Natural killer cell (primary cell): ENCODE measurements around the gene FRMD4A. TPM values are rescaled to one million over a fixed set of nuclear protein-coding genes. Genes with fewer than 3 reads are reported as not detected.

Experiments used
- ATAC-seq, 3 donors: fragments of 150-1000 bp in 2 of 3; fragments of 200-7000 bp in 1 of 3; cut with Tn5 transposase; 1 replicate in 1 of 3; 2 replicates in 2 of 3; pipeline ENCODE4 v1.10.0; 2021; ENCODE audit warnings: mild to moderate bottlenecking in 2 of 3, moderate library complexity in 2 of 3
- DNase-seq, 2 donors: peaks; one replicate each; pipeline versions ENCODE4 v3.0.0 to v3.0.0-alpha.2; 2013 to 2021; ENCODE audit warnings: mixed read lengths in 1 of 2
- H3K27ac ChIP-seq: one replicate; pipeline ENCODE4 v1.5.1; 2013; ENCODE audit warnings: mild to moderate bottlenecking, low read length
- H3K27me3 ChIP-seq: one replicate; pipeline ENCODE4 v1.6.1; 2013; ENCODE audit warnings: low read length; ENCODE audit not compliant: control insufficient read depth, insufficient read depth
- H3K36me3 ChIP-seq: one replicate; pipeline ENCODE4 v1.6.1; 2013; ENCODE audit warnings: low read length; ENCODE audit not compliant: control insufficient read depth, insufficient read depth
- H3K4me1 ChIP-seq: one replicate; pipeline ENCODE4 v1.6.1; 2013; ENCODE audit warnings: low read length; ENCODE audit not compliant: control insufficient read depth, insufficient read depth
- H3K4me3 ChIP-seq: one replicate; pipeline ENCODE4 v1.5.1; 2013; ENCODE audit warnings: low read length
- H3K9me3 ChIP-seq: one replicate; pipeline ENCODE4 v1.6.1; 2013; ENCODE audit warnings: low read length; ENCODE audit not compliant: control insufficient read depth, insufficient read depth
- H3K27ac Mint-ChIP-seq, 2 donors: one replicate each; pipeline ENCODE4 v1.8.0; 2022; ENCODE audit warnings: mild to moderate bottlenecking in 2 of 2, mixed read lengths in 2 of 2, moderate library complexity in 1 of 2
- H3K27me3 Mint-ChIP-seq, 2 donors: one replicate each; pipeline ENCODE4 v1.8.0; 2022; ENCODE audit warnings: low read depth in 2 of 2, mixed read lengths in 2 of 2
- H3K36me3 Mint-ChIP-seq: one replicate; pipeline ENCODE4 v1.8.0; 2022; ENCODE audit warnings: mixed read lengths
- H3K4me1 Mint-ChIP-seq, 2 donors: one replicate each; pipeline ENCODE4 v1.8.0; 2022; ENCODE audit warnings: mixed read lengths in 2 of 2
- H3K4me3 Mint-ChIP-seq: one replicate; pipeline ENCODE4 v1.8.0; 2022; ENCODE audit warnings: mild to moderate bottlenecking, moderate library complexity, mixed read lengths
- H3K9me3 Mint-ChIP-seq, 2 donors: one replicate each; pipeline ENCODE4 v1.8.0; 2022; ENCODE audit warnings: mixed read lengths in 2 of 2
- CTCF ChIP-seq: fragments of 200-600 bp; IDR thresholded peaks from one replicate; pipeline ENCODE4 v1.8.0; 2022; ENCODE audit warnings: antibody characterized with exemption
- WGBS: methylation state at CpG from one replicate; pipeline ENCODE4 v1.1.7; 2013; ENCODE audit warnings: missing lambda C conversion rate; ENCODE audit not compliant: insufficient coverage; 5-methylcytosine and 5-hydroxymethylcytosine counted together
- intact Hi-C: fragments of 100-400 bp; cut with micrococcal nuclease; formaldehyde crosslinking; loops from one replicate; pipeline ENCODE4 v1.14.2; 2022
- total RNA-seq, 4 donors: library from RNA; stranded (reverse); fragments of 120-200 nt in 1 of 4; gene quantifications; one replicate each; pipeline versions ENCODE4 v1.2.3 to v1.2.4, GENCODE V29; 2013 to 2022

The FRMD4A gene
- total RNA-seq, 3 donors from 2014 or later (not counting 1 experiment from before 2014, with no cell fraction given), result 0.36 to 0.38 TPM; not detected in 1

DNA sequence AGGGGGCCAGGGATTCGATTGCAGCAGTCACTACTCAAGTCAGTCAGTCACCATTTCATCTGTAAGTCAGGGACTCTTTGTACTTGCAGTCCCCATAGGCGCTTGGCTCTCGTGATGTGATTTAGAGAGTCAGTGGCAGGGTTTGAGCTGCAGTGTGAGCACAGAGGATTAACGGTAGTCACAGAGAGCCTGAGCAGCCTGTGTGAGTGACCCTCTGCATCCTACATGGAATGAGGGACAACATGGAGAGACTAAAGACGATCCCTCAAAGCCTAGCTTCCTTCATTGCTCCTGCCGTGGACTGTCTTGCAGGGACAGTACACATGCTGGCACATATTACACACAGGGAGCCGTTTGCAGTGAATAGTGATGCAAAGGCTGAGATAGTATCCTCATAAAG is 687.7 kb downstream of the FRMD4A start:
- no peak overlapping the region for H3K27ac Mint-ChIP-seq

GRCh38 chr10:13642293-13642692 is 688.4 kb downstream of the FRMD4A start:
- Histone ChIP-seq H3K27ac (no peak overlapping the region), H3K27me3 (no peaks in the 10 kb centered on the region), H3K4me3 (no peak overlapping the region), H3K9me3 (peaks cover 15% of the 10 kb centered on the region), H3K36me3 (peaks cover 15% of the 10 kb centered on the region), H3K4me1 (no peaks in the 10 kb centered on the region)
- Mint-ChIP-seq H3K36me3 (peaks cover 51% of the 10 kb centered on the region), H3K9me3 (peaks cover 7 to 12% of the 10 kb centered on the region in 2 donors), H3K27ac (no peak overlapping the region), H3K4me3 (no peak overlapping the region), H3K27me3 (no peaks in the 10 kb centered on the region), H3K4me1 (no peaks in the 10 kb centered on the region)
- intact Hi-C loops, result no loop called here
- no peak for ATAC-seq
- no peak for DNase-seq
- WGBS, result 100% methylated on average over 2 of the region's 2 CpGs
- TF ChIP-seq CTCF, result no peak

More for the DNA sequence above, 687.7 kb downstream of the FRMD4A start:
- Histone ChIP-seq H3K9me3 (peaks cover 15% of the 10 kb centered on the region), H3K4me1 (no peaks in the 10 kb centered on the region), H3K4me3 (no peak overlapping the region), H3K36me3 (peaks cover 13% of the 10 kb centered on the region), H3K27ac (no peak overlapping the region), H3K27me3 (no peaks in the 10 kb centered on the region)
- Mint-ChIP-seq H3K36me3 (peaks cover 46% of the 10 kb centered on the region), H3K4me1 (no peaks in the 10 kb centered on the region), H3K4me3 (no peak overlapping the region), H3K9me3 (peaks cover 7 to 12% of the 10 kb centered on the region in 2 donors), H3K27me3 (no peaks in the 10 kb centered on the region)
- ATAC-seq, result no peak
- intact Hi-C loops, result no loop called here
- no peak for TF ChIP-seq CTCF
- 78% methylated on average over 5 of the region's 7 CpGs for WGBS
- no peak for DNase-seq

GRCh38 chr10:13637894-13638293 is 692.8 kb downstream of the FRMD4A start:
- no peak overlapping the region for H3K27ac ChIP-seq
- H3K27me3 ChIP-seq, result no peaks in the 10 kb centered on the region
- 98% methylated on average over 5 of the region's 5 CpGs for WGBS
- no peaks in the 10 kb centered on the region for H3K27me3 Mint-ChIP-seq
- no peak overlapping the region for H3K4me3 ChIP-seq
- peaks cover 13% of the 10 kb centered on the region for H3K36me3 ChIP-seq
- no peaks in the 10 kb centered on the region for H3K4me1 ChIP-seq
- peaks cover 51% of the 10 kb centered on the region for H3K36me3 Mint-ChIP-seq
- H3K4me3 Mint-ChIP-seq, result no peak overlapping the region
- intact Hi-C loops, result no loop called here
- ATAC-seq (no peak), DNase-seq (no peak)
- H3K27ac Mint-ChIP-seq, result no peak overlapping the region
- H3K4me1 Mint-ChIP-seq, result peaks cover 0 to 6% of the 10 kb centered on the region in 2 donors
- H3K9me3 ChIP-seq, result peaks cover 13% of the 10 kb centered on the region
- H3K9me3 Mint-ChIP-seq, result peaks cover 7 to 12% of the 10 kb centered on the region in 2 donors
- no peak for TF ChIP-seq CTCF

GRCh38 chr10:13637303-13637856 is 693.3 kb downstream of the FRMD4A start:
- Mint-ChIP-seq H3K36me3 (peaks cover 51% of the 10 kb centered on the region), H3K4me3 (no peak overlapping the region), H3K9me3 (peaks cover 6 to 9% of the 10 kb centered on the region in 2 donors), H3K27me3 (no peaks in the 10 kb centered on the region), H3K4me1 (peaks cover 0 to 6% of the 10 kb centered on the region in 2 donors), H3K27ac (no peak overlapping the region)
- TF ChIP-seq CTCF, result no peak
- Histone ChIP-seq H3K36me3 (peaks cover 17% of the 10 kb centered on the region), H3K27me3 (no peaks in the 10 kb centered on the region), H3K27ac (no peak overlapping the region), H3K9me3 (peaks cover 8% of the 10 kb centered on the region), H3K4me3 (no peak overlapping the region), H3K4me1 (no peaks in the 10 kb centered on the region)
- WGBS, result 67% methylated on average over 1 of the region's 1 CpG
- ATAC-seq (no peak), DNase-seq (no peak)
- intact Hi-C loops, result no loop called here
